ENCODE results near the gene NRN1. TPM values are rescaled to one million over a fixed set of nuclear protein-coding genes. Genes with fewer than 3 reads are reported as not detected.

NRN1 gene, protein sequence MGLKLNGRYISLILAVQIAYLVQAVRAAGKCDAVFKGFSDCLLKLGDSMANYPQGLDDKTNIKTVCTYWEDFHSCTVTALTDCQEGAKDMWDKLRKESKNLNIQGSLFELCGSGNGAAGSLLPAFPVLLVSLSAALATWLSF
- 13.6 TPM for total RNA-seq

- Histone ChIP-seq H3K9me3 (ENCODE audit: control insufficient read depth in 3 of 3, low read length in 3 of 3) (peaks cover 0 to 6% (median 0%) of the 10 kb centered on the region in 3 donors), H3K36me3 (ENCODE audit: control insufficient read depth in 3 of 3, insufficient read depth in 3 of 3, low read length in 3 of 3) (no peaks in the 10 kb centered on the region), H3K27me3 (ENCODE audit: control insufficient read depth in 3 of 3, insufficient read depth in 3 of 3, low read length in 3 of 3) (peaks cover 82 to 91% (median 82%) of the 10 kb centered on the region in 3 donors), H3K4me3 (ENCODE audit: low read length in 3 of 3) (peak within 1 kb of the TSS; percentile 66 to 70 (median 68)), H3K27ac (ENCODE audit: low read depth, low read length) (peak within 1 kb of the TSS; percentile 83), H3K9ac (ENCODE audit: low read depth in 1 of 3, low read length in 3 of 3) (peak within 1 kb of the TSS in 2 of 3 donors; percentile 41 to 74), H3K4me1 (ENCODE audit: control insufficient read depth in 3 of 3, insufficient read depth in 3 of 3, low read length in 3 of 3) (peaks cover 33 to 49% (median 39%) of the 10 kb centered on the region in 3 donors)
Observed at GRCh38 chr6:6006428-6007365, at the start of gene NRN1. Gene NRN1, minus strand, starts transcription at chr6:6006925. Its CDS starts 176 bp downstream, at chr6:6006749.

GRCh38 chr6:6052216-6052615, 45.5 kb upstream of the NRN1 start:
- Histone ChIP-seq H3K27me3 (ENCODE audit: control insufficient read depth in 3 of 3, insufficient read depth in 3 of 3, low read length in 3 of 3) (peaks cover 0 to 4% (median 0%) of the 10 kb centered on the region in 3 donors), H3K36me3 (ENCODE audit: control insufficient read depth in 3 of 3, insufficient read depth in 3 of 3, low read length in 3 of 3) (no peaks in the 10 kb centered on the region), H3K4me1 (ENCODE audit: control insufficient read depth in 3 of 3, insufficient read depth in 3 of 3, low read length in 3 of 3) (no peaks in the 10 kb centered on the region), H3K9me3 (ENCODE audit: control insufficient read depth in 3 of 3, low read length in 3 of 3) (no peaks in the 10 kb centered on the region), H3K27ac (ENCODE audit: low read depth, low read length) (no peak overlapping the region), H3K9ac (ENCODE audit: low read depth in 1 of 3, low read length in 3 of 3) (no peak overlapping the region), H3K4me3 (ENCODE audit: low read length in 3 of 3) (no peak overlapping the region)

GRCh38 chr6:6046716-6047115, 40.0 kb upstream of the NRN1 start:
- Histone ChIP-seq H3K4me1 (ENCODE audit: control insufficient read depth in 3 of 3, insufficient read depth in 3 of 3, low read length in 3 of 3) (no peaks in the 10 kb centered on the region), H3K4me3 (ENCODE audit: low read length in 3 of 3) (no peak overlapping the region), H3K9me3 (ENCODE audit: control insufficient read depth in 3 of 3, low read length in 3 of 3) (no peaks in the 10 kb centered on the region), H3K9ac (ENCODE audit: low read depth in 1 of 3, low read length in 3 of 3) (no peak overlapping the region), H3K27me3 (ENCODE audit: control insufficient read depth in 3 of 3, insufficient read depth in 3 of 3, low read length in 3 of 3) (peaks cover 0 to 2% (median 0%) of the 10 kb centered on the region in 3 donors), H3K36me3 (ENCODE audit: control insufficient read depth in 3 of 3, insufficient read depth in 3 of 3, low read length in 3 of 3) (no peaks in the 10 kb centered on the region), H3K27ac (ENCODE audit: low read depth, low read length) (no peak overlapping the region)

DNA sequence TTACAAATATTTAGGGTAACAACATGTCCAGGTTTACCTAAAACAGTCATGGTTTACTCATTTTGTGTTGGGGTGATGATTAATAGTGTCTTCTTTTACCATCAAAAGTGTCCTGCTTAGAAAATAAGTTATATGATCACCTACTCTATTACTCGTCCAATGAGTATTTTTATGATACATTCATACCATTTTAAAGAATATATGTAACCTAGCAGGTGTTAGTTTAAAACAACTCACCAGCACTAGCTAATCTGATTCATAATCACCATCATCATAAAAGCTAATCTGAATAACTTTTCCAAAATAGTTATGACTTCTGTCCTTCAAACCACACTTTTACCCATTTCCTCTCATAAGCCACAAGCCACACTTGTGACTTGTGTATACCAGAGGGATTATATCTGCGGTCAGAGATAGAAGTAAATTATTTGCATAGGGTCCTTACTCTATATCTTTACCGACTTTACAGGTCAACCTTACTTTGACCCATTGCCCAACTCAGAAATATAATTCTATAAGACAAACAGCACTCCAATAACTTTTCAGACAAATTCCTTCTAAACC, 33.3 kb upstream of the NRN1 start:
- H3K36me3 ChIP-seq (ENCODE audit: control insufficient read depth in 3 of 3, insufficient read depth in 3 of 3, low read length in 3 of 3): no peaks in the 10 kb centered on the region
- H3K27ac ChIP-seq (ENCODE audit: low read depth, low read length): no peak overlapping the region
- H3K9ac ChIP-seq (ENCODE audit: low read depth in 1 of 3, low read length in 3 of 3): no peak overlapping the region
- no peaks in the 10 kb centered on the region for H3K9me3 ChIP-seq (ENCODE audit: control insufficient read depth in 3 of 3, low read length in 3 of 3)
- peaks cover 0 to 3% (median 0%) of the 10 kb centered on the region in 3 donors for H3K27me3 ChIP-seq (ENCODE audit: control insufficient read depth in 3 of 3, insufficient read depth in 3 of 3, low read length in 3 of 3)
- H3K4me1 ChIP-seq (ENCODE audit: control insufficient read depth in 3 of 3, insufficient read depth in 3 of 3, low read length in 3 of 3): no peaks in the 10 kb centered on the region
- H3K4me3 ChIP-seq (ENCODE audit: low read length in 3 of 3): no peak overlapping the region

- Histone ChIP-seq H3K27me3 (ENCODE audit: control insufficient read depth in 3 of 3, insufficient read depth in 3 of 3, low read length in 3 of 3) (peaks cover 0 to 3% (median 0%) of the 10 kb centered on the region in 3 donors), H3K36me3 (ENCODE audit: control insufficient read depth in 3 of 3, insufficient read depth in 3 of 3, low read length in 3 of 3) (no peaks in the 10 kb centered on the region), H3K4me1 (ENCODE audit: control insufficient read depth in 3 of 3, insufficient read depth in 3 of 3, low read length in 3 of 3) (no peaks in the 10 kb centered on the region), H3K9ac (ENCODE audit: low read depth in 1 of 3, low read length in 3 of 3) (no peak overlapping the region), H3K27ac (ENCODE audit: low read depth, low read length) (no peak overlapping the region), H3K9me3 (ENCODE audit: control insufficient read depth in 3 of 3, low read length in 3 of 3) (no peaks in the 10 kb centered on the region), H3K4me3 (ENCODE audit: low read length in 3 of 3) (no peak overlapping the region)
Observed at GRCh38 chr6:6037179-6037578, 30.5 kb upstream of the NRN1 start.

DNA sequence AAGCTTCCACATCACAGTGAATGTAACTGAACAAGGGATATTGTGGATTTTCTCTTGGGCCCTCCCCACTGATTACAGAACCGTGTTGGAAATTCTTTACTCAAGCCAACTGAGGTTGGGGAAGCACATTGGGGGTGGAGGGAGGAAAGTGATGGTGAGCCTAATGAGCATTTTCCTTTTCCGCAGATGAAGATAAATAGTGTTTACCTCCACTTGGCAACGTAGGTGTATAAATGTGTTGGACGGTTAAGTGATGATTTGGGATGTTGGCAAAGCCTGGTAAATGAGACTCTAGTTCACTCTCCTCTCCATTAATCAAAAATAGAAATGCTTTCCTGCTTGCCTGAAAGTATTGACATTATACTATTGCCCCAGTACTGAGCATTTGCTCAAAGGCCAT, 27.1 kb upstream of the NRN1 start:
- Histone ChIP-seq H3K27me3 (ENCODE audit: control insufficient read depth in 3 of 3, insufficient read depth in 3 of 3, low read length in 3 of 3) (no peaks in the 10 kb centered on the region), H3K4me1 (ENCODE audit: control insufficient read depth in 3 of 3, insufficient read depth in 3 of 3, low read length in 3 of 3) (no peaks in the 10 kb centered on the region), H3K27ac (ENCODE audit: low read depth, low read length) (no peak overlapping the region), H3K4me3 (ENCODE audit: low read length in 3 of 3) (no peak overlapping the region), H3K9ac (ENCODE audit: low read depth in 1 of 3, low read length in 3 of 3) (no peak overlapping the region), H3K36me3 (ENCODE audit: control insufficient read depth in 3 of 3, insufficient read depth in 3 of 3, low read length in 3 of 3) (no peaks in the 10 kb centered on the region), H3K9me3 (ENCODE audit: control insufficient read depth in 3 of 3, low read length in 3 of 3) (no peaks in the 10 kb centered on the region)

DNA sequence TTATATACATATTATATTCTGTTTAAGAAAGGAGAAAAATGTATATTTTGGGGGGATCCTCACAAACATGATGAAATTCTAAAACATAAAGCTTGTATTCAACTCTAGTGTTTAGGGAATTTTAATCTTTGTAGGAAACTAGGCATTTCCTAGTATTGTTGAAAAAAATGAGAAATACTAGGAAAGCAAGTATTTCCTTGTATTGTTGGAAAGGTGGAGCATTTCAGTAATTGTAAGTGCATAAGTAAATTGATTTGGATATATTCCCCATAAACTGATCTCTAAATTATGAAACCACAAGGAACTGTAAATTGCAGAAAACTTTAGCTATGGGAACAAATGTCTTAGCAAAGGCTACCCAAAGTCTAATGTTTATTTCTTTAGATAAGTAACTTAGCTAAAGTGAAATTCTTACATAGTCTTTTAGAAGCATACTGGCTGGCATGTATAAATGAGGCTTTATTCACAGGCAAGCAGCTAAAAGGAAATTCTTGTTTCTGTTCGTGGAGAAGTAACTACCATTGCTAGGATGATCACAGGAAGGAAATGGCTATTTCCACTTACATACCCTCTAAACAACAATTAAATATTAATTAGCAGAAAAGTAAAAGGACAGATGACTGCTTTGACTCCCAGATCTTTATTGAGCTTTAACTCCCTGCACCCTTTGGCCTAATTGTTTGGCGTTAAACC, 19.9 kb upstream of the NRN1 start:
- no peaks in the 10 kb centered on the region for H3K36me3 ChIP-seq (ENCODE audit: control insufficient read depth in 3 of 3, insufficient read depth in 3 of 3, low read length in 3 of 3)
- peaks cover 0 to 4% (median 3%) of the 10 kb centered on the region in 3 donors for H3K4me1 ChIP-seq (ENCODE audit: control insufficient read depth in 3 of 3, insufficient read depth in 3 of 3, low read length in 3 of 3)
- peak overlapping the region; percentile 69 for H3K27ac ChIP-seq (ENCODE audit: low read depth, low read length)
- no peak overlapping the region for H3K4me3 ChIP-seq (ENCODE audit: low read length in 3 of 3)
- peaks cover 0 to 8% (median 0%) of the 10 kb centered on the region in 3 donors for H3K27me3 ChIP-seq (ENCODE audit: control insufficient read depth in 3 of 3, insufficient read depth in 3 of 3, low read length in 3 of 3)
- H3K9me3 ChIP-seq (ENCODE audit: control insufficient read depth in 3 of 3, low read length in 3 of 3): no peaks in the 10 kb centered on the region
- H3K9ac ChIP-seq (ENCODE audit: low read depth in 1 of 3, low read length in 3 of 3): no peak overlapping the region

DNA sequence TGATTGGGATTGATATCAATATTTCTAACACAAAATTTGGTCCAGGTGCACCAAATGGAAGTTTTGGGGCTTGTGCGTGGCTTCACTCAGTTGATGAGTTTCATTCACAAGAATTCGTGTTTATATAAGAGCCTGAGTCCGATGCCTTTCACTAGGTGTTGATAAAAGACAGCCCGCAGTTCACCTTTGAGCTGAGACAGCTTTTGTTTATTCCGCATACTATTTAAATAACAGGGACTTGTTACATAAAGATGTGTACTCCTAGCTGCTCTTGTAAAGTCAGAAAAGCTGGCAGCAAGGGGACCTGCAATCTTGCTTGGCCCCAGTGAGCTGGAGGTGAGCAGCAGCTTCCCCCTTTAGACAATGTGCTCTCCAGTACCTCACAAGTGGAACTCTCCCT, 19.0 kb upstream of the NRN1 start:
- no peaks in the 10 kb centered on the region for H3K36me3 ChIP-seq (ENCODE audit: control insufficient read depth in 3 of 3, insufficient read depth in 3 of 3, low read length in 3 of 3)
- H3K9me3 ChIP-seq (ENCODE audit: control insufficient read depth in 3 of 3, low read length in 3 of 3): no peaks in the 10 kb centered on the region
- H3K4me3 ChIP-seq (ENCODE audit: low read length in 3 of 3): no peak overlapping the region
- peak overlapping the region; percentile 69 for H3K27ac ChIP-seq (ENCODE audit: low read depth, low read length)
- H3K27me3 ChIP-seq (ENCODE audit: control insufficient read depth in 3 of 3, insufficient read depth in 3 of 3, low read length in 3 of 3): peaks cover 0 to 8% (median 0%) of the 10 kb centered on the region in 3 donors
- no peak overlapping the region for H3K9ac ChIP-seq (ENCODE audit: low read depth in 1 of 3, low read length in 3 of 3)
- peaks cover 0 to 4% (median 3%) of the 10 kb centered on the region in 3 donors for H3K4me1 ChIP-seq (ENCODE audit: control insufficient read depth in 3 of 3, insufficient read depth in 3 of 3, low read length in 3 of 3)

GRCh38 chr6:6024220-6024619, 17.5 kb upstream of the NRN1 start:
- H3K9ac ChIP-seq (ENCODE audit: low read depth in 1 of 3, low read length in 3 of 3): no peak overlapping the region
- H3K4me3 ChIP-seq (ENCODE audit: low read length in 3 of 3): no peak overlapping the region
- H3K36me3 ChIP-seq (ENCODE audit: control insufficient read depth in 3 of 3, insufficient read depth in 3 of 3, low read length in 3 of 3): no peaks in the 10 kb centered on the region
- peaks cover 0 to 4% (median 3%) of the 10 kb centered on the region in 3 donors for H3K4me1 ChIP-seq (ENCODE audit: control insufficient read depth in 3 of 3, insufficient read depth in 3 of 3, low read length in 3 of 3)
- peaks cover 0 to 8% (median 0%) of the 10 kb centered on the region in 3 donors for H3K27me3 ChIP-seq (ENCODE audit: control insufficient read depth in 3 of 3, insufficient read depth in 3 of 3, low read length in 3 of 3)
- no peaks in the 10 kb centered on the region for H3K9me3 ChIP-seq (ENCODE audit: control insufficient read depth in 3 of 3, low read length in 3 of 3)
- no peak overlapping the region for H3K27ac ChIP-seq (ENCODE audit: low read depth, low read length)

All from skeletal muscle tissue (tissue), 4 donors.